Loucy (cell line): ENCODE results near the gene GRP.

ENCODE experiments used
- CTCF ChIP-seq: fragments of 200-600 bp; sonication (generic); conservative IDR thresholded peaks from 2 replicates; pipeline ENCODE4 v1.5.1; 2014; ENCODE audit warnings: mild to moderate bottlenecking, antibody characterized with exemption, low read length
- EZH2phosphoT487 ChIP-seq: fragments of 200-600 bp; IDR thresholded peaks from 2 replicates; pipeline ENCODE4 v1.6.1; 2018; ENCODE audit warnings: antibody characterized with exemption, mild to moderate bottlenecking, moderate library complexity, borderline replicate concordance

GRCh38 chr18:59274533-59274928 lies 54.6 kb downstream of the GRP start:
- TF ChIP-seq CTCF (no peak), EZH2phosphoT487 (no peak)
